ENCODE measurements around the gene ZNF407.

Gene ZNF407

DNA sequence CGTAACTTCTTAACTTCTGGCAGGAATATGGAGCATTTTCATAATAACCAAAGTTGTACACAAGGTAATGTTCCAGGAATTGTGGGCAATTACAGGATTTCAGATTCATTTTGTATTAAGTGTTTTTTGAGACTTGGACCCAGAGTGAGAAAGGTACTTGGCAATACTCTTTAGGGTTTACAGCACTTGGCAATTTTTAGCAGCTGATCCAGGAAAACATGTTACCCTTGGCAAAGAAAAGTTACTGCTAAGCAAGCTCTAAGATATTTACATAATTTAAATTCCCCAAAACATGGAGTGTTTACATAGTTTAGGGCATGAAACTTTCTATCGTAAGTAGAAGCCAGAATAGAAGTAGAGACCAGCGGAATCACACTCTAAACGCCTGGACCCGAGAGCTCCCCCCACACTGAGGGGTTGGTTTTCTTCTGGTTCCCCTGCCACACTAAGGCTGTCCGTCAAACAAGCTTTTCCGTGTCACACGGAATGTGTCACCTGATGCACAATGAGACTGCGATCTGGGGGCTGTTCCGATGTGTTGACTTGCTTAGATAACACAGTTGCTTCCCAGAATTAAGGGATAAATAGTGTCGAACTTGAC lies 434.1 kb downstream of the ZNF407 start:
- no peak for DNase-seq

GRCh38 chr18:75033516-75033915 lies 435.8 kb downstream of the ZNF407 start:
- DNase-seq = no peak

DNA sequence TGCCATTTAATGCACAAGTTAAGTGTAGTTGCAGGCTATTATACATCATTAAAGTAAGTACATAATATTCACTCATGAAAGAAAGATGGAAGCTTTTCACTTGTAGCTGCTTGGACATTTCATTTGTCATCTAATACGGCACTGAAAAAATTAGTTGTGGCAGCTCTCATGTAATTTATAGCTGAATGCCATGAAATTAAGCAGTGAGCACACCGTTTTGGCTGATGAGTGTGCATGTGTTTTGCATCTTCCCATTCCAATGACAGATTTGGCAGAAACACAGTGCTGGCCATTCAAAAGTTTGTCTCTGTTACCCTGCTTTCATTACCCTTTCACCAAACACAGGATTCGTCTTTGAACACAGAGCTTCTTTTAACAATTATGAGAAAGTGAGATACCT lies 437.3 kb downstream of the ZNF407 start:
- DNase-seq = no peak

- DNase-seq = no peak
Observed at GRCh38 chr18:75035928-75036327, 438.3 kb downstream of the ZNF407 start.

DNA sequence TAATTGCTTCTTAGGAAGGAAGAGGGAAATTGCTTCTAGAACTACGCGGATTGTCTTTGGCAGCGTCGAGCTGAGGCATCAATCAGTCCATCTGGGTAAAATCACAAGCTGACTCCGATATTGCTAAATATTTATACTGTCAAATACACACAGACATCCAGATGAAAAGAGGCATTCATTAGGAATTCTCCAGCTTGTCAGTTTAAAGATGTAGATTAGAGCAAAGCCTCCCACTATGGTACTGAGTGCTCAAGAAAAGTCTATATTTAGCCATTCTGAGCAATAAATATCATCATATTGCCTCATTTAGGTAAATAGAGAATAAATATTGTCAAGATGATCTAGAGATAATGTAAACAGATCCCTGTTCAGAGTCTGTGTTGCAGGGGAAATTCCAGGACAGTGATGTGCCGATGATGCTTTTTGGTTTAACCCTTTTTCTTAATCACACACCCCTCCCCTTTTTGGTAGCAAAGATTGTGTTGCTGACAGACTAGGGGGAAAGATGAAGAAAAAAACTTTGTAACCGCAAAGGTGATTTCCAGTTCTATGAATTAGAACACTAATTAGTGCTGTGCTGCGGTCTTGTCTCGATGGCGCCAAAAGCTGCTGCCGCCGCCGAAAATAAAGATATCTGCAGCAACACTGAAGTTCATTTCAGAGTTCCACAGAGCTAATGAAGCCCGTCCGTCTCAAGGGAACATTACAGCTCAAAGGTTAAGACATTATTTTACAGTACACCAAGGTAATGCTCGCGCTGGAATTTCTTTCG lies 439.4 kb downstream of the ZNF407 start:
- no peak for DNase-seq

GRCh38 chr18:75037689-75037955 lies 440.0 kb downstream of the ZNF407 start:
- no peak for DNase-seq

- DNase-seq = no peak
Observed at GRCh38 chr18:75041586-75041985, 443.9 kb downstream of the ZNF407 start.

DNA sequence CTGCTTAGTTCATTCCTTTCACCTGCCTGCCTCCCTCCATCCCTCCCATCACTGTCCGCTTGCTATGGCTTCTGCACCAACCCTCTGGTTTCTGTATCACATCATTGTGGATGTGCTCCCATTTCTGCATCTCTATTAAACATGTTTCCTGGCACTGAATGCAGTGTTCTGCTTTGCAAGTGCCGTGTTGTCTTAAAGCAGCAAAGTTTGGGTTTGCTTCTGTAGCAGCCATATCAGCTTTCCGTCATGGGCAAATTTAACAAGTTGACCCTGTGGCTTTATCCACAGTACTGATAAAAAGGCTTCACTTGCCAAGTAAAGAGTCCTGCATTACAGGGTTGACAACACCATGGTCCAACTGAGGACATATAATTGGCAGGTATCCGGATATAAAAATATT lies 445.8 kb downstream of the ZNF407 start:
- no peak for DNase-seq

GRCh38 chr18:75044296-75044695 lies 446.6 kb downstream of the ZNF407 start:
- no peak for DNase-seq

DNA sequence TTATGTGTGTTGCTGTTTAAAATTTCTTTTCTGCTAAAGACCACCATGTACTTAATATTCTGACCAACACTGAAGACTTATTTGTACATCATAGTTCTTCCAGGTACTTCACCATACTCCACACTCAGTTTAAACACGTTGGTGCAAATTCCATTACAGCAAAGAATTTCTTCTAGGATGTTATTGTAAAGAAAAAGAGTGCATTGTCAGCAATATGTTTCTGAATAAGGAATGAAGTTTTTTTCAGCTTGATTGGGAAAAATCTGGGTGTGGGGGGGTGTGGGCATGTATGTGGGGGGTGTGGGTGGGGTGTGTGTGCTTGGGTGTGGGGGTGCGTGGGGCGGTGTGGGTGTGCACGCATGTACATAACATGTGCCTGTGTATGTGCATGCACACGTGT lies 447.1 kb downstream of the ZNF407 start:
- no peak for DNase-seq

DNA sequence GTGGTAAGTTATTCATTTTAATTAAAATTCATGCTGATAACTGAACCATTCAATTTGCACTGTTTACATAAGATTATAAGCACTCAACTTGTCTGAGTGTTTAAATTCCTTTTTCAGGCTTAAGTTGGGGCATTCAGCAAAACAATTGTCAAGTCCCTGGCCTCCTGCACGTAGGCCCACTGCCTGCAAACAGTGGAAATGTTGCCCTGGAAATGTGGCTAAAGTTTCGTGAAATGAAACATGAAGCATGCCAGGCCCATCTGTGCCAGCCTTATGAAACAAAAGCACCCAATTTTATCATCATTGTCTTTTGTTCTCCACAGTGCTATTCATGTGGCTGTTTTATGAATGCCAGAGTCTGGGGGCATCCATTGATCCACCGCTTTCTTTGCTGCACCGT lies 447.6 kb downstream of the ZNF407 start:
- DNase-seq = no peak

DNA sequence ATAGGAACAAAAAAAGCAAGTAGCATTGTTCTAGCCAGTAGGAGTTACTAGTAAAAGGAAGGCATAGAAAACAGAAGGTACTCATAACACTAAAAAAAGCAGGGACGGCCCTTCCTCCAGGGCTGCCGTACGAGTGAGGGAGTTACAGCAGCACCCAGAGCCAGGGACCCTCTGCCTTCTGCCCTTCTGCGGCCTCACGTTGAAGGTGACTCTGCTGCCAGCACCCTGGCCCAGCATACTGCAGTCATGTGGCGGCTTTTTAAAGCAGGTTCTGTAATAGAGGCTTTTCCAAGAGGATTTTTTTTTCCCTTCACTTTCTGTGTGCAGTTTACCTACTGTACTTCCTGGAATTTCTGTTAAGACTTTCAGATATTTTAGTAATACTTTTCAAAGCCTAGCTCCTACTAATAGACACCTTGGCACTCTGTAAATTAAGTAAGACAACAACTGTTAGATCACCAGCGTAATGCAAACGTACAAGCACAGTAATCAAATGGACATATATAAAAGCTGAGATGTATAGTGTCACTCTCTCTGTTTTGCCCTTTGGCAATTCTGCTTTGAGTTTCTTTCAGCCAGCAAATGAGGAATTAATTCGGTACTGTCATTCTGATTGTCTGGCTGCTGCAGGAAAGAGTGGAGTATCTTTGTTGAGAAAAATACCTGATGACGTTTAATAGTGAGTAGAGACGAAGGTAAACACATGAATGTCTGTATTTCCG lies 449.7 kb downstream of the ZNF407 start:
- no peak for DNase-seq

DNA sequence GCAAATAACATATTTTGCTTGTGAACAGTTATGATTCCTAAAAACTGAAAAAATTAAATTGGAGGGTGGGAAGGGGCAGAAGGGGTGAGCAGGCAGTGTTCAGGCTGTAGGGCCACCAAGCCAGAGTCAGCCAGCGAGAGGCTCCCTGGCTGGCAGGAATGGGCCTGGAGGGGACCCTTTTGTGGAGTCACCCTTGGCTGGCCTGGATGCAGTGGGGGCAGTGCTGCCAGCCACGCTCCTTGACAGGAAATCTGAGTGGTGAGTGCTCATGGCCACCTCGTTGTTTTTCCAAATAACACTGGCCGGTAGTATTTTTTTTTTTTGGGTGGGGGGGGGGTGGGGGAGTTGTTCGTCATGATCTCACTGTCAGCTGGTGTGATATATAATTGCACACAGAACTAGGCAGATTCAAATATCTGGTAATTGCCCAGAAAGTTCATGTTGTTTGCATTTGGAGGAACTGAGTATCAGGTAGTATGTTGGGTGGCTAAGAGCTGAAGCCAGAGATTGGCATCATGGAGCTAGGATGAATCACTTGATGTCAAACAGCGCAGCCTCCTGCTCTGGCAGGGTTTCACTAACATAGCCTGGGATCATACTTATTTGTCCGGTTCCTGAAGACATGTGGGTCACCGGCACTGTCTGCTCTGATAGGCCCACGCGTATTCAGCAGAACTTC lies 451.2 kb downstream of the ZNF407 start:
- no peak for DNase-seq

- DNase-seq = no peak
Observed at GRCh38 chr18:75049455-75049789, 451.8 kb downstream of the ZNF407 start.

DNA sequence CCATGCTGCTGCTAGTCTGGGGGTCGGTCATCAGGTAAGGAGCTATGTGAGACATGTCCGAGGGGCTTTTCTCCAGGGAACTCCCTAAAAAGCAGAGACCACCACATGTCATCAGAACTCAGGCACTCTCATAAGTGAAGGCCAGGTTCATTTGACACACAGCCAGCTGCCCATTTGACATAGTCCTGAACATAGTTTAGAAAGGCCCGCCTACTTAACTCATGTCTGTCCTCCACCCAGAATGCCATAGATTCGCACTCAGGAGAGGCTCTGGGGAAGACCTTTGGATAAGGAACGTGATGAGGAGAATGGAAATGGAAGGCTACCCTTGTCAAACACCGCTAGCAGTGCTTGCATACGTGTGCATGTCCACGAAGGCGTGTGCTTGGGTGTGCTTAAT lies 454.1 kb downstream of the ZNF407 start:
- no peak for DNase-seq

DNA sequence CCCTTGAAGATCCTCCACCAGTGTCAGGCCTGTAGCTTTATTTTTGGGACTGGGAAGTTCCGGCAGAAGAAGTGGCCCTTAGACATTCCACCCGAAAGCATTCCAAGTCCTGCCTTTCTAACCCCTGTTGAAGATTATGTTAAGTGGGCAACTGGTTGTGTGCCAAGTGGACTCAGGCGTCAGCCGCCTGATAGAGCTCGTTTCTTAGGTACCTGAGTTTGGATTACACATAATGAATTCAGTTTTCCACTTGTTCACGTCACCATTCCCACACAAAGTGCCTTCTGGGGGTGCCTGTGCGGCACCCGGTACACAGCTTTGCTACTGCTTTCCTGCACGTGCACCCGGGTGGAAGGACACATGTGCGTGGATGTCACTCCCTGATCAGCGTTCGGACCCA lies 454.8 kb downstream of the ZNF407 start:
- no peak for DNase-seq

DNA sequence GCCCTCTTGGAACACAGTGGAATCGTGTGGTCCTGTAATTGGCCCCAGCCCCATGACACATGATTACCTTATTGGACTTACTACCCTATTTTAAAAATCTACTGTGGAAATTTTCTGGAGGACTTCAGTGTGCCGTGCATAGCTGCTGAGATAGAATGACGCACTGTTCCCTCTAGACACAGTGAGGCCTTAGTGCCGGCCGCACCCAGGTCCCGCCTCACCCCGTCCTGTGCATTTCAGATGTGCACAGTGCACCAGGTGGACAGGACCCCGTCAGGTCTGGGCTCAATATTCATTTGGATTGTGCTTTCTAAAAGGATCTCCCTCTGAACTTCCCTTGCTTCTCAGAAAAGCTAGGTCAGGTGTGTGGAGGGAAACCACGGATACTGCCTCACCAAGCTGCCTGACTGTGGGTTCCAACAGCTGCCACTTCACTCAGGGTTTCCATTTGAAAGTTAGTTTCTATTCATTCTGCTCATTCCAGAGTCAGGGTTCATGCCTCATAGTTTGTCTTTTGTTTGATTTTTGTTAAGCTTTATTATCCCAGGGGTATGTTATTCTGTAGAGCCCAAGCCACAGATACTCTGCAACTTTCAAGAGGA lies 455.5 kb downstream of the ZNF407 start:
- DNase-seq = no peak

DNA sequence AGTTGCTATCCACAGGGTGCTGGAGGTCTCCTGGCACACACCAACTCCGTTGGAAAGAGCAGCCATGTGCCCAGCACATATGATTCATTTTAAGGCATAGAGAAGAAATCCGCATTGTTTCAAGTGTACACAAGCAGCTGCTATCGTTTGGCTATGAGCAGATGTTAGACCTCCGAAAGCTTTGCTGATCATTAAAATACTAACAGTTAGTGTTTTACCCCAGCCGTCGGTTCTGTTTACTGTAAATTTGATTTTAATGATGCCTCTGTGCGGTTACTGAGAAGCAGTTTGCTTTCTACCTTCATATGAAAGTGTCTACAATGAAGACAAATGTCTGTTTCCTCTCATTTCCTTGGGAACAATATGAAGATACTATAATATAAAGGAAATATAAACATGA lies 456.4 kb downstream of the ZNF407 start:
- DNase-seq = no peak

DNA sequence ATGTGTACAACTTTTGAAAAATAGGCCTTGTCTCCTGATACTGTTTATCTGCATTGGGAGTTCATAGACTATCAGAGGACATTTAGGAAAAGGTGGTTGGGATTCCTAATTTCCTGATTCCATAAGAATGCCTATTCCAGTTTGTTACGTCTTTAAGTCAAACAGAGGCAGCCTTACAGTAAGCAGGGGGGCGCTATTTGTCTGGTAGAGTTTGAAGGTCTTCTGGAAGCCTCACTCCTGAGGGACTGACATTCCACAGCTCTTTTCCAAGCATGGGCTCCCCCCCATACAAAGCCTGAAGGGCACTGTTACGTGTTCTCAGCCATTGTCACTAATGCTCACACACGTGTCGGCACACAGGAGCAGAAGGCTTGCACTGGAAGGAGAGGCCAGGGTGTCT lies 456.9 kb downstream of the ZNF407 start:
- DNase-seq = no peak

- no peak for DNase-seq
Observed at GRCh38 chr18:75057169-75057960, 459.7 kb downstream of the ZNF407 start.

DNA sequence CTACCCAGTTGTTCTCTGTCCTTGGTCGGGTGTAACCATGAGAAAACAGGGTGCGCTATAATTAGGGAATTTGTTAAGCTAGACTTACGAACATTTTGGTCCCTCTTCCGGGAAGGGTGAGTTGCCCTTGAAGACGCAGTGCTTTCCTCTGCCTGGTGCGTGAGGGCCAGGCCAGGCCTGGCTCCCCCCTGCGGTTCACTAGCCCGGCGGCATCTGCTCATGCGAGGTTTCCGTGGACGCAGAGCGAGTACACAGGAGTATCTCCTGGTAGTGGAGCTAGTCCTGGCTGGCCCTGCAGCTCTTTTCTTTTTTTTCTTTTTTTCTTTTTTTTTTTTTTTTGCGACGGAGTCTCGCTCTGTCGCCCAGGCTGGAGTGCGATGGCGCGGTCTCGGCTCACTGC lies 462.5 kb downstream of the ZNF407 start:
- DNase-seq = no peak

DNA sequence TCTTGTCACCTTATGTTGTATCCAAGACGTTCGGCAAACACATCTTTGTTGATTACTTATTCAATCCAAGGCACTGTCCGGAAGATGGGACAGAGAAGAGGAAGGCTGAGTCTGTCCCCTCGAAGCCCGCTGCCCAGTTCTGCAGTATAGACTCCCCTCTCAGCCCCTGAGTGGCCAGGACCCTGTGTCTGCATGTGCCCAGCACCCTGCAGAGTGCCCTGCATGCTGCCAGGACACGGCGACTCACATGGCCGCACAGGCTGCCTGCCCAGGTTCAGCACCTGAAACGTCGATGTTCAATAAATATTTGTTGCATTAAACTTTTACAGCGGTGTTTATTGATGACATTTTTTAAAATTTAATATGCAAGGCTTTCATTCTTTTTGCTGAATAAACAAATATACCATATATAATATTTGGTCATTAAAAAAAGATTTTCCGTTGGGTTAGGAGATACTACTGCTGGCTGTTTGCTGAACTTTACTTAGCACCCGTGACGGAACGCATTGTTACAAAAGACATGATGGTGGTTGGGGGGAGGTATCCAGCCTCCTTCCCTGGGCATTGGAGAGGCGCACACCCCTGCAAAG lies 464.7 kb downstream of the ZNF407 start:
- DNase-seq = no peak

Measured in DMS 273 treated with DMSO at 0.1 percent for 48 hours (cell line).